Smooth muscle cell (in vitro differentiated cells): ENCODE results near the gene CFAP57. TPM values are rescaled to one million over a fixed set of nuclear protein-coding genes. Genes with fewer than 3 reads are reported as not detected.

Experiments used
- DNase-seq: peaks from one replicate; lab custom pipeline; 2025; ENCODE audit not compliant: unreplicated experiment; lab: John Stamatoyannopoulos, UW
- H2AFZ ChIP-seq: fragments of 200-600 bp; sonication (generic); 2 replicates; pipeline ENCODE4 v1.6.0; 2016; ENCODE audit warnings: antibody characterized with exemption, low read depth, mild to moderate bottlenecking
- H3F3A ChIP-seq: fragments of 200-600 bp; sonication (generic); 2 replicates; pipeline ENCODE4 v1.6.0; 2017; ENCODE audit warnings: antibody characterized with exemption, low read depth
- H3K27ac ChIP-seq: fragments of 200-600 bp; sonication (generic); 2 replicates; pipeline ENCODE4 v1.5.1; 2016; ENCODE audit warnings: low read depth, mild to moderate bottlenecking
- H3K27me3 ChIP-seq: fragments of 200-600 bp; sonication (generic); 2 replicates; pipeline ENCODE4 v1.6.1; 2016; ENCODE audit warnings: low read depth, mild to moderate bottlenecking
- H3K36me3 ChIP-seq: fragments of 200-600 bp; sonication (generic); 2 replicates; pipeline ENCODE4 v1.5.1; 2016; ENCODE audit warnings: low read depth
- H3K4me1 ChIP-seq: fragments of 200-600 bp; sonication (generic); 2 replicates; pipeline ENCODE4 v1.5.1; 2016; ENCODE audit warnings: low read depth
- H3K4me2 ChIP-seq: fragments of 200-600 bp; sonication (generic); 2 replicates; pipeline ENCODE4 v1.6.0; 2016; ENCODE audit warnings: mild to moderate bottlenecking
- H3K4me3 ChIP-seq: fragments of 200-600 bp; sonication (generic); 2 replicates; pipeline ENCODE4 v1.5.1; 2016; ENCODE audit warnings: mild to moderate bottlenecking
- H3K79me2 ChIP-seq: fragments of 200-600 bp; sonication (generic); 2 replicates; pipeline ENCODE4 v1.6.0; 2016; ENCODE audit warnings: low read depth, mild to moderate bottlenecking
- H3K9ac ChIP-seq: fragments of 200-600 bp; sonication (generic); 2 replicates; pipeline ENCODE4 v1.6.0; 2016; ENCODE audit warnings: low read depth
- H3K9me3 ChIP-seq: fragments of 200-600 bp; sonication (generic); replicated peaks from 2 replicates; pipeline ENCODE4 v1.5.1; 2016; ENCODE audit warnings: low read depth
- H4K20me1 ChIP-seq: fragments of 200-600 bp; sonication (generic); 2 replicates; pipeline ENCODE4 v1.6.0; 2016; ENCODE audit warnings: low read depth
- CTCF ChIP-seq: fragments of 200-600 bp; sonication (generic); IDR thresholded peaks from 2 replicates; pipeline ENCODE4 v1.5.1; 2017; ENCODE audit warnings: borderline replicate concordance, mild to moderate bottlenecking, antibody characterized with exemption; ENCODE audit not compliant: insufficient read depth, poor library complexity, severe bottlenecking
- WGBS: methylation state at CpG from one replicate; pipeline ENCODE4 v1.1.7; 2016; ENCODE audit warnings: low lambda C conversion rate; 5-methylcytosine and 5-hydroxymethylcytosine counted together
- polyA plus RNA-seq: library from polyadenylated mRNA; unstranded; fragments of >200 nt; fragmentation: Nextera tagmentation; extraction: Ambion mirVana; gene quantifications from 2 replicates; pipeline ENCODE4 v1.2.1, GENCODE V29; 2016
- total RNA-seq: library from RNA; depleted of rRNA; stranded (reverse); fragments of >200 nt; gene quantifications from 2 replicates; pipeline ENCODE4 v1.2.3, GENCODE V29; 2014

CFAP57 gene
- total and polyA plus RNA-seq, 2 experiments from 2014 or later = 0.22 TPM; not detected in 1

- H3K27me3 ChIP-seq = no peaks in the 10 kb centered on the region
- no peak overlapping the region for H3K9ac ChIP-seq
- no peaks in the 10 kb centered on the region for H3K79me2 ChIP-seq
- H4K20me1 ChIP-seq = no peaks in the 10 kb centered on the region
- H3K4me2 ChIP-seq = no peak overlapping the region
- 88% methylated on average over 9 of the region's 9 CpGs for WGBS
- no peaks in the 10 kb centered on the region for H3K9me3 ChIP-seq
- no peak for TF ChIP-seq CTCF
- H3F3A ChIP-seq = no peaks in the 10 kb centered on the region
- no peaks in the 10 kb centered on the region for H3K4me1 ChIP-seq
- no peak for DNase-seq
- no peaks in the 10 kb centered on the region for H3K36me3 ChIP-seq
- no peak overlapping the region for H3K4me3 ChIP-seq
- H2AFZ ChIP-seq = no peak overlapping the region
- H3K27ac ChIP-seq = no peak overlapping the region
These were observed 116.1 kb downstream of the CFAP57 start for GRCh38 chr1:43288058-43288784.

GRCh38 chr1:43288785-43289706, 116.9 kb downstream of the CFAP57 start:
- Histone ChIP-seq H3K4me3 (no peak overlapping the region), H3K4me2 (no peak overlapping the region), H3K27me3 (no peaks in the 10 kb centered on the region), H3K27ac (no peak overlapping the region), H3K9me3 (no peaks in the 10 kb centered on the region), H3F3A (no peaks in the 10 kb centered on the region), H4K20me1 (no peaks in the 10 kb centered on the region), H3K79me2 (no peaks in the 10 kb centered on the region), H2AFZ (no peak overlapping the region), H3K36me3 (no peaks in the 10 kb centered on the region), H3K9ac (no peak overlapping the region), H3K4me1 (peaks cover under 1% of the 10 kb centered on the region)
- no peak for TF ChIP-seq CTCF
- DNase-seq = no peak
- WGBS = 86% methylated on average over 12 of the region's 12 CpGs

- no peak for TF ChIP-seq CTCF
- no peaks in the 10 kb centered on the region for H3K9me3 ChIP-seq
- 88% methylated on average over 7 of the region's 7 CpGs for WGBS
- H3F3A ChIP-seq = no peaks in the 10 kb centered on the region
- no peak overlapping the region for H3K4me2 ChIP-seq
- no peaks in the 10 kb centered on the region for H4K20me1 ChIP-seq
- H3K27me3 ChIP-seq = no peaks in the 10 kb centered on the region
- no peak overlapping the region for H2AFZ ChIP-seq
- no peak overlapping the region for H3K27ac ChIP-seq
- no peaks in the 10 kb centered on the region for H3K79me2 ChIP-seq
- no peak overlapping the region for H3K4me3 ChIP-seq
- DNase-seq = no peak
- H3K9ac ChIP-seq = no peak overlapping the region
- no peaks in the 10 kb centered on the region for H3K36me3 ChIP-seq
- H3K4me1 ChIP-seq = peaks cover 23% of the 10 kb centered on the region
These were observed 120.1 kb downstream of the CFAP57 start for GRCh38 chr1:43292216-43292615.
